ENCODE measurements around the gene MAEA. TPM values are rescaled to one million over a fixed set of nuclear protein-coding genes. Genes with fewer than 3 reads are reported as not detected.

Gene MAEA
- total and polyA plus RNA-seq, 2 of the 8 experiments (the other 6 are each of a cell fraction or from before 2014, with no cell fraction given): 75.8 to 133 TPM

DNA sequence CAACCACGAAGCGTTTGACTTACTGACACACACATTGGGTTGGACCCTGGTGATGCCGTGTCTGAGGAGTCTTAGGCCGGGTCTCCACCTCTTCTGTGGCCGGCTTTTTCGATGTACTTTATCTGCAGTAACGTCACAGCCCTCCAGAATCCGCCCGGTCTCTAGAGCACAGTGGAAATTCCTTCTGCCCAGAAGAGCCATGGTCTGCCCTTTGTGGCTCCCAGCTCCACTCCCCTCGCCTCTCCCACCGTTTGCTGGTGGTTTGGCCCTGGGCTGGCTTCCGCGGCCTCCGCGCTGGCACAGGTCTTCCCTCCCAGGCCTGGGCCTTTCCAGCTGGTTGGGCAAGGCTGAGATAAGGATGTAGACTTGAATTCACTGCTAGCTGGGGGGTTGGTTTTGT is 4.3 kb downstream of the MAEA start (continued):
- TF ChIP-seq NRF1 (IDR thresholded peaks at IDR 0.05; ENCODE audit: low read depth, low read length): no peak
- TF ChIP-seq RBBP5 (IDR thresholded peaks at IDR 0.05; ENCODE audit: borderline replicate concordance, low read depth, low read length): no peak

Measured in H1 (cell line).